Fibroblast of lung (primary cell): ENCODE results near the gene DENND4B. TPM values are rescaled to one million over a fixed set of nuclear protein-coding genes. Genes with fewer than 3 reads are reported as not detected.

Experiments used
- DNase-seq, 2 donors: peaks; one replicate each; pipeline versions ENCODE4 v3.0.0 to v3.0.0-alpha.2; 2010; ENCODE audit warnings: low read depth in 2 of 2
- H2AFZ ChIP-seq: 2 replicates; pipeline ENCODE4 v1.5.1; 2012; ENCODE audit warnings: low read length, control low read depth, inconsistent platforms
- H3K27ac ChIP-seq: 2 replicates; pipeline ENCODE4 v1.5.1; 2011; ENCODE audit warnings: low read length, control low read depth; ENCODE audit not compliant: insufficient read depth
- H3K27me3 ChIP-seq: 2 replicates; pipeline ENCODE4 v1.5.1; 2011; ENCODE audit warnings: mild to moderate bottlenecking, low read length; ENCODE audit not compliant: control insufficient read depth, insufficient read depth
- H3K36me3 ChIP-seq: 2 replicates; pipeline ENCODE4 v1.5.1; 2011; ENCODE audit warnings: low read length; ENCODE audit not compliant: control insufficient read depth, insufficient read depth
- H3K4me1 ChIP-seq: 2 replicates; pipeline ENCODE4 v1.5.1; 2011; ENCODE audit warnings: low read length; ENCODE audit not compliant: control insufficient read depth, insufficient read depth; ENCODE audit errors: extremely low read depth
- H3K4me2 ChIP-seq: 2 replicates; pipeline ENCODE4 v1.5.1; 2011; ENCODE audit warnings: low read length, control low read depth; ENCODE audit not compliant: insufficient read depth; ENCODE audit errors: extremely low read depth
- H3K4me3 ChIP-seq, 4 experiments: fragments of 200-600 bp in 1 of 4; sonication (generic) in 1 of 4; replicated peaks in 1 of 4; 2 replicates each; pipeline ENCODE4 v1.5.1; 2011 to 2016; ENCODE audit warnings: low read length in 4 of 4, low read depth in 3 of 4, mild to moderate bottlenecking in 3 of 4, control low read depth in 2 of 4, inconsistent platforms in 1 of 4, mixed read lengths in 1 of 4; ENCODE audit not compliant: insufficient read depth in 1 of 4; ENCODE audit errors: control extremely low read depth in 1 of 4
- H3K79me2 ChIP-seq: 2 replicates; pipeline ENCODE4 v1.5.1; 2012; ENCODE audit warnings: mild to moderate bottlenecking, low read length, inconsistent platforms; ENCODE audit not compliant: control insufficient read depth, insufficient read depth
- H3K9ac ChIP-seq: 2 replicates; pipeline ENCODE4 v1.5.1; 2011; ENCODE audit warnings: mild to moderate bottlenecking, low read length, control low read depth; ENCODE audit not compliant: insufficient read depth
- H3K9me3 ChIP-seq: 2 replicates; pipeline ENCODE4 v1.5.1; 2012; ENCODE audit warnings: low read depth, low read length; ENCODE audit not compliant: control insufficient read depth, insufficient read depth
- H4K20me1 ChIP-seq: 2 replicates; pipeline ENCODE4 v1.5.1; 2011; ENCODE audit warnings: low read length; ENCODE audit not compliant: control insufficient read depth, insufficient read depth; ENCODE audit errors: extremely low read depth
- CTCF ChIP-seq, 2 donors: IDR thresholded peaks in 1 of 2; conservative IDR thresholded peaks in 1 of 2; 1 replicate in 1 of 2; 2 replicates in 1 of 2; pipeline ENCODE4 v1.5.1; 2011 to 2012; ENCODE audit warnings: low read length in 2 of 2, control low read depth in 1 of 2, inconsistent platforms in 1 of 2, low read depth in 1 of 2, mild to moderate bottlenecking in 1 of 2
- EZH2 ChIP-seq: IDR thresholded peaks from 2 replicates; pipeline ENCODE4 v1.5.1; 2012; ENCODE audit warnings: low read length, control low read depth, mild to moderate bottlenecking; ENCODE audit errors: missing control alignments
- polyA plus RNA-seq, 2 donors: library from polyadenylated mRNA; depleted of rRNA in 1 of 2; stranded (reverse) in 1 of 2; unstranded in 1 of 2; fragments of >200 nt; gene quantifications; 2 replicates each; pipeline ENCODE4 v1.2.1, GENCODE V29; 2011 to 2012; ENCODE audit warnings: missing spikeins in 1 of 2
- total RNA-seq: library from RNA; depleted of rRNA; stranded (reverse); fragments of >200 nt; gene quantifications from 2 replicates; pipeline ENCODE4 v1.2.1, GENCODE V29; 2014

The DENND4B gene
- total and polyA plus RNA-seq, 2 donors (not counting 1 experiment from before 2014, with no cell fraction given), result 9.1 to 17.7 TPM

GRCh38 chr1:153882296-153882912 lies 64.1 kb downstream of the DENND4B start:
- H3K4me2 ChIP-seq, result peak overlapping the region; percentile 80
- no peaks in the 10 kb centered on the region for H4K20me1 ChIP-seq
- H3K9ac ChIP-seq, result no peak overlapping the region
- H3K4me1 ChIP-seq, result peaks cover 7% of the 10 kb centered on the region
- H2AFZ ChIP-seq, result no peak overlapping the region
- no peaks in the 10 kb centered on the region for H3K27me3 ChIP-seq
- H3K4me3 ChIP-seq, result peak overlapping the region in 1 of 4 experiments; percentile 68
- TF ChIP-seq CTCF (conservative IDR thresholded peaks at IDR 0.05 in 1 of 2, IDR thresholded peaks at IDR 0.05 in 1 of 2; ENCODE audit: low read depth in 1 of 2, low read length in 2 of 2), result no peak
- TF ChIP-seq EZH2, result no peak
- H3K36me3 ChIP-seq, result no peaks in the 10 kb centered on the region
- DNase-seq, result peak in 1 of 2 donors; percentile 24
- H3K9me3 ChIP-seq, result no peaks in the 10 kb centered on the region
- H3K79me2 ChIP-seq, result peaks cover 14% of the 10 kb centered on the region
- peak overlapping the region; percentile 70 for H3K27ac ChIP-seq

GRCh38 chr1:153881751-153882150 lies 64.8 kb downstream of the DENND4B start:
- H3K9ac ChIP-seq, result peak overlapping the region; percentile 9
- H3K36me3 ChIP-seq, result no peaks in the 10 kb centered on the region
- no peaks in the 10 kb centered on the region for H3K27me3 ChIP-seq
- DNase-seq, result peak; percentile 50 to 74
- H4K20me1 ChIP-seq, result no peaks in the 10 kb centered on the region
- peak overlapping the region; percentile 25 for H2AFZ ChIP-seq
- H3K4me3 ChIP-seq, result peak overlapping the region; percentile 29 to 68 (median 46)
- H3K4me2 ChIP-seq, result peak overlapping the region; percentile 80
- H3K9me3 ChIP-seq, result no peaks in the 10 kb centered on the region
- peaks cover 14% of the 10 kb centered on the region for H3K79me2 ChIP-seq
- peaks cover 7% of the 10 kb centered on the region for H3K4me1 ChIP-seq
- peak overlapping the region; percentile 70 for H3K27ac ChIP-seq
- TF ChIP-seq CTCF (conservative IDR thresholded peaks at IDR 0.05 in 1 of 2, IDR thresholded peaks at IDR 0.05 in 1 of 2; ENCODE audit: low read depth in 1 of 2, low read length in 2 of 2), result no peak
- no peak for TF ChIP-seq EZH2

- no peaks in the 10 kb centered on the region for H4K20me1 ChIP-seq
- peak overlapping the region; percentile 80 for H3K4me2 ChIP-seq
- no peaks in the 10 kb centered on the region for H3K36me3 ChIP-seq
- H3K27me3 ChIP-seq, result no peaks in the 10 kb centered on the region
- H3K4me3 ChIP-seq, result peak overlapping the region; percentile 29 to 68 (median 46)
- peak; percentile 94 to 97 for DNase-seq
- H3K9ac ChIP-seq, result no peak overlapping the region
- H2AFZ ChIP-seq, result no peak overlapping the region
- peaks cover 7% of the 10 kb centered on the region for H3K4me1 ChIP-seq
- TF ChIP-seq CTCF (conservative IDR thresholded peaks at IDR 0.05 in 1 of 2, IDR thresholded peaks at IDR 0.05 in 1 of 2; ENCODE audit: low read depth in 1 of 2, low read length in 2 of 2), result no peak
- H3K9me3 ChIP-seq, result no peaks in the 10 kb centered on the region
- H3K27ac ChIP-seq, result peak overlapping the region; percentile 70
- peaks cover 16% of the 10 kb centered on the region for H3K79me2 ChIP-seq
Measured at GRCh38 chr1:153880962-153881361, 65.6 kb downstream of the DENND4B start.
